Kidney epithelial cell (primary cell): ENCODE results near the gene CYTH1. TPM values are rescaled to one million over a fixed set of nuclear protein-coding genes. Genes with fewer than 3 reads are reported as not detected.

Source experiments
- DNase-seq: peaks from one replicate; pipeline ENCODE4 v3.0.0-alpha.2; 2010; ENCODE audit warnings: low read depth
- H3K27me3 ChIP-seq: 2 replicates; pipeline ENCODE4 v1.6.0; 2011; ENCODE audit warnings: low read length; ENCODE audit not compliant: control insufficient read depth, insufficient read depth
- H3K36me3 ChIP-seq: 2 replicates; pipeline ENCODE4 v1.5.1; 2011; ENCODE audit warnings: low read length; ENCODE audit not compliant: control insufficient read depth, insufficient read depth
- H3K4me3 ChIP-seq: 2 replicates; pipeline ENCODE4 v1.5.1; 2011; ENCODE audit warnings: low read depth, mild to moderate bottlenecking, control low read depth, low read length
- CTCF ChIP-seq: IDR thresholded peaks from 2 replicates; pipeline ENCODE4 v1.5.1; 2011; ENCODE audit warnings: mild to moderate bottlenecking, moderate library complexity, low read length, control low read depth, inconsistent platforms; ENCODE audit not compliant: insufficient read depth, poor library complexity, severe bottlenecking
- total RNA-seq: library from RNA; depleted of rRNA; stranded (reverse); fragments of >200 nt; gene quantifications from 2 replicates; pipeline ENCODE4 v1.2.3, GENCODE V29; 2015

CYTH1 gene
- total RNA-seq = 34.1 and 38.4 TPM in 2 replicates

- DNase-seq = no peak
- Histone ChIP-seq H3K4me3 (peak within 1 kb of the TSS; percentile 84), H3K36me3 (no peaks in the 10 kb centered on the region), H3K27me3 (no peaks in the 10 kb centered on the region)
- no peak for TF ChIP-seq CTCF
Measured at GRCh38 chr17:78781893-78782304, at the start of gene CYTH1. TSS of gene CYTH1 (minus strand) at chr17:78782273. CDS start at chr17:78782223, 50 bp downstream.

DNA sequence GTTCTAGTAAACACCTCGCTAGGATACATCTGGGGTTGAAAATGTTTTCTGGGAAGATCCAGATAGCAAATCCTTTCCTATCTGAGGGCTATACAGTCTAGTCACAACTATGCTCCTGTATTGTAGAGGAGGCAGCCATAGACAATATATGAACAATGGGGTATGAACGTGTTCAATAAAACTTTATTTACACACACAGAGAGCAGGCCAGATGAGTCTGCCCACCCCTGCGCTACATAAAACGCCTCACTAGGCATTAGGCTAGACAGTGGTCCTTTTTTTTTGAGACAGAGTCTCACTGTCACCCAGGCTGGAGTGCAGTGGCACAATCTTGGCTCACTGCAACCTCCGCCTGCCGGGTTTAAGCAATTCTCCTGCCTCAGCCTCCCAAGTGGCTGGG, 47.4 kb upstream of the CYTH1 start:
- H3K4me3 ChIP-seq = no peak overlapping the region
- peaks cover 4% of the 10 kb centered on the region for H3K36me3 ChIP-seq
- TF ChIP-seq CTCF = no peak
- no peaks in the 10 kb centered on the region for H3K27me3 ChIP-seq
- no peak for DNase-seq

GRCh38 chr17:78828470-78829185, 46.6 kb upstream of the CYTH1 start:
- no peak for DNase-seq
- Histone ChIP-seq H3K27me3 (no peaks in the 10 kb centered on the region), H3K4me3 (no peak overlapping the region), H3K36me3 (peaks cover 4% of the 10 kb centered on the region)
- TF ChIP-seq CTCF = peak; percentile 47

GRCh38 chr17:78826836-78827509, 44.9 kb upstream of the CYTH1 start:
- no peak for TF ChIP-seq CTCF
- H3K27me3 ChIP-seq = no peaks in the 10 kb centered on the region
- no peak for DNase-seq
- H3K36me3 ChIP-seq = peaks cover 2% of the 10 kb centered on the region
- no peak overlapping the region for H3K4me3 ChIP-seq

- H3K27me3 ChIP-seq = no peaks in the 10 kb centered on the region
- peaks cover 2% of the 10 kb centered on the region for H3K36me3 ChIP-seq
- no peak for TF ChIP-seq CTCF
- no peak overlapping the region for H3K4me3 ChIP-seq
- no peak for DNase-seq
Measured at GRCh38 chr17:78826421-78826820, 44.3 kb upstream of the CYTH1 start.
